Endothelial cell of umbilical vein (primary cell): ENCODE measurements around the gene LMCD1. TPM values are rescaled to one million over a fixed set of nuclear protein-coding genes. Genes with fewer than 3 reads are reported as not detected.

Source experiments
- BruUV-seq: library from RNA; stranded (reverse); fragments of 400-500 nt; replicated peaks from 2 replicates; lab custom pipeline; 2021; lab: Mats Ljungman, UMichigan
- CTCF ChIA-PET: fragments of 300-600, 350-600 bp; sonication (Branson Sonifier 250); formaldehyde crosslinking; loops from one replicate; lab custom pipeline; 2021; ENCODE audit warnings: antibody characterized with exemption, inconsistent platforms; lab: Charles Lee
- POLR2A ChIA-PET: fragments of 300-600, 350-600 bp; sonication (Branson Sonifier 250); formaldehyde crosslinking; loops from one replicate; lab custom pipeline; 2021; ENCODE audit warnings: antibody characterized with exemption, inconsistent platforms; lab: Charles Lee
- DNase-seq: peaks from one replicate; pipeline ENCODE4 v3.0.0-alpha.2; 2011; ENCODE audit warnings: low read depth, low spot score
- FAIRE-seq: peaks from 2 replicates; lab custom pipeline; 2011; peaks lifted over from hg19 to GRCh38; lab: Jason Lieb, UNC
- H2AFZ ChIP-seq: 2 replicates; pipeline ENCODE4 v1.6.0; 2012; ENCODE audit warnings: low read depth, low read length, control low read depth, inconsistent platforms
- H3K27ac ChIP-seq: 2 replicates; pipeline ENCODE4 v1.5.1; 2011; ENCODE audit warnings: low read depth, mild to moderate bottlenecking, control low read depth, low read length, moderate library complexity; ENCODE audit not compliant: insufficient read depth
- H3K27me3 ChIP-seq, 2 experiments: 2 replicates each; pipeline versions ENCODE4 v1.6.0 to v1.6.1; 2011; ENCODE audit warnings: low read length in 2 of 2, mixed read lengths in 1 of 2; ENCODE audit not compliant: control insufficient read depth in 2 of 2, insufficient read depth in 2 of 2
- H3K36me3 ChIP-seq, 2 experiments: 2 replicates in 1 of 2; 3 replicates in 1 of 2; pipeline ENCODE4 v1.5.1; 2011; ENCODE audit warnings: low read length in 2 of 2, mild to moderate bottlenecking in 1 of 2, moderate library complexity in 1 of 2; ENCODE audit not compliant: control insufficient read depth in 2 of 2, insufficient read depth in 2 of 2; ENCODE audit errors: extremely low read depth in 1 of 2
- H3K4me1 ChIP-seq: 3 replicates; pipeline ENCODE4 v1.5.1; 2011; ENCODE audit warnings: mild to moderate bottlenecking, low read length; ENCODE audit not compliant: control insufficient read depth, insufficient read depth; ENCODE audit errors: extremely low read depth
- H3K4me2 ChIP-seq: 2 replicates; pipeline ENCODE4 v1.6.1; 2011; ENCODE audit warnings: low read length, control low read depth, mixed read lengths; ENCODE audit not compliant: insufficient read depth
- H3K4me3 ChIP-seq, 3 experiments: fragments of 200-600 bp in 1 of 3; sonication (generic), shearing (Covaris generic) in 1 of 3; replicated peaks in 1 of 3; 2 replicates each; pipeline ENCODE4 v1.5.1; 2011 to 2016; ENCODE audit warnings: control low read depth in 3 of 3, low read length in 3 of 3, mild to moderate bottlenecking in 2 of 3, inconsistent platforms in 1 of 3, low read depth in 1 of 3, moderate library complexity in 1 of 3; ENCODE audit not compliant: insufficient read depth in 1 of 3
- H3K79me2 ChIP-seq: 2 replicates; pipeline ENCODE4 v1.6.0; 2012; ENCODE audit warnings: low read length, inconsistent platforms; ENCODE audit not compliant: control insufficient read depth, insufficient read depth
- H3K9ac ChIP-seq: replicated peaks from 2 replicates; pipeline ENCODE3; 2011; ENCODE audit warnings: low read length, control low read depth; ENCODE audit not compliant: insufficient read depth; ENCODE audit errors: extremely low read depth
- H3K9me1 ChIP-seq: replicated peaks from 3 replicates; pipeline ENCODE4 v1.6.0; 2011; ENCODE audit warnings: mild to moderate bottlenecking, low read length; ENCODE audit not compliant: control insufficient read depth, insufficient read depth; ENCODE audit errors: extremely low read depth
- H3K9me3 ChIP-seq: replicated peaks from 2 replicates; pipeline ENCODE4 v1.5.1; 2012; ENCODE audit warnings: low read length, inconsistent platforms; ENCODE audit not compliant: control insufficient read depth, insufficient read depth
- H4K20me1 ChIP-seq: replicated peaks from 2 replicates; pipeline ENCODE3; 2011; ENCODE audit warnings: mild to moderate bottlenecking, low read length; ENCODE audit not compliant: control insufficient read depth, insufficient read depth; ENCODE audit errors: extremely low read depth
- EZH2 ChIP-seq: IDR thresholded peaks from 2 replicates; pipeline ENCODE4 v1.6.1; 2012; ENCODE audit warnings: borderline replicate concordance, low read depth, mild to moderate bottlenecking, moderate library complexity, low read length, inconsistent platforms; ENCODE audit not compliant: severe bottlenecking
- FOS ChIP-seq: IDR thresholded peaks from 2 replicates; pipeline ENCODE4 v1.6.1; 2011; ENCODE audit warnings: mild to moderate bottlenecking, low read length, moderate library complexity, borderline replicate concordance; ENCODE audit not compliant: insufficient read depth
- GATA2 ChIP-seq: IDR thresholded peaks from 2 replicates; pipeline ENCODE4 v1.7.0; 2011; ENCODE audit warnings: low read depth, mild to moderate bottlenecking, moderate library complexity, mixed read lengths, low read length; ENCODE audit not compliant: insufficient read length, insufficient read depth
- JUN ChIP-seq: IDR thresholded peaks from 2 replicates; pipeline ENCODE4 v1.6.1; 2011; ENCODE audit warnings: borderline replicate concordance, low read depth; ENCODE audit not compliant: insufficient read length, insufficient read depth
- MYC ChIP-seq: IDR thresholded peaks from one replicate; pipeline ENCODE4 v1.6.1; 2011; ENCODE audit warnings: mild to moderate bottlenecking, low read depth, low read length
- POLR2A ChIP-seq: IDR thresholded peaks from 2 replicates; pipeline ENCODE4 v1.6.1; 2012; ENCODE audit warnings: low read depth, mild to moderate bottlenecking, control low read depth, low read length
- POLR2AphosphoS5 ChIP-seq: IDR thresholded peaks from 2 replicates; pipeline ENCODE4 v1.6.1; 2012; ENCODE audit warnings: low read depth, mild to moderate bottlenecking, control low read depth, low read length, moderate library complexity; ENCODE audit not compliant: insufficient read depth
- dilution Hi-C: fragments of 300-500 bp; cut with MboI; formaldehyde crosslinking; loops from one replicate; pipeline ENCODE4 v1.15.0; 2019; ENCODE audit warnings: low sequenced_read_pairs; ENCODE audit not compliant: extremely low pct_ligation_motif_present
- intact Hi-C: fragments of 100-400 bp; cut with micrococcal nuclease; formaldehyde crosslinking; loops from one replicate; pipeline ENCODE4 v1.10.0; 2022
- polyA plus RNA-seq, 4 experiments: library from polyadenylated mRNA; depleted of rRNA in 3 of 4; stranded (reverse) in 3 of 4; unstranded in 1 of 4; fragments of >200 nt; gene quantifications; 2 replicates each; pipeline versions ENCODE4 v1.2.1 to v1.2.3, GENCODE V29; 2011 to 2012; ENCODE audit warnings: missing spikeins in 1 of 4
- total RNA-seq: library from RNA; stranded (reverse); gene quantifications from 2 replicates; pipeline ENCODE4 v1.2.3, GENCODE V29; 2021
- TF ChIP-seq, protein P1 (sequence below), 2 donors: IDR thresholded peaks; 1 replicate in 1 of 2; 2 replicates in 1 of 2; pipeline ENCODE4 v1.5.1; 2011; ENCODE audit warnings: low read length in 2 of 2, mild to moderate bottlenecking in 2 of 2, moderate library complexity in 2 of 2, control low read depth in 1 of 2, inconsistent platforms in 1 of 2, low read depth in 1 of 2; ENCODE audit not compliant: insufficient read depth in 1 of 2; ENCODE audit errors: extremely low read depth in 1 of 2
- TF ChIP-seq, protein P2 (sequence below): IDR thresholded peaks from 2 replicates; pipeline ENCODE4 v1.6.1; 2011; ENCODE audit not compliant: insufficient read depth, insufficient read length

Gene LMCD1
- total and polyA plus RNA-seq, 2 donors (not counting 3 experiments of a cell fraction or from before 2014, with no cell fraction given): 7.6 to 14.5 TPM

DNA sequence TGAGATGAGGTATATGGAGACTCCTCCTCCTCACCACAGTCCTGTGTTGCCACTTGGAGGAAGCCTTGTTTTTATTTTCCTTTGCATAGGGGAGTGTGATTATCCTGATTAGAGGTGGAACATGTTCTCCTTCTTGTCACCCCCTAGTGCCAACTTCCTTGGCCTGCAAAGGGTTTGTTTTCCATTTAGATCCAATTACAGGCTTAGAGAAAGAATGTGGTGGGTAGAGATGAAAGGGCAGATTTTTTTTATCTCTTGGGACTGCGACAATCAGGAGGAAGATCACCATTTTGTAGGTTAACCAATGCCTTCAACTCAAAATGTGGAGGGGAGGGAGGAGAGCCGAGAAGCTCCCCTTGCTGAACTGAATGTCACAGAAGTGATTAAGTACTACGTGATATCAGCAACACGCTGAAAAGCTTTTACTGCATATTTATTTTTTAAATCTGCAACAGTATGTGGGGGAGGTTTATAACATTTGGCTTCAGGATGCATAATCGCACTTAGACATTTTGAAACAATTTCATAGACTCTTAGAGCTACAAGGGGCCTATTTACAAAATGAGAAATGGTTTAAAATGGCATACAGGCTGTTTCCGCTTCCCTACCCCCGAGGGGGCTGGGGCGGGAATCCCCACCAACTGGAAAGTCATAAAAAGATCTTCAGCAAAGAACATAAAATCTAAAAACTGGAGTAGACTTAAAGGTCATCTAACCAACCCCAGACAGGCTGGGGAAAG is 2.4 kb downstream of the LMCD1 start:
- Histone ChIP-seq H3K27me3 (no peaks in the 10 kb centered on the region), H4K20me1 (no peaks in the 10 kb centered on the region), H3K9ac (no peak overlapping the region), H3K9me1 (no peaks in the 10 kb centered on the region), H2AFZ (no peak overlapping the region), H3K4me2 (no peak overlapping the region), H3K4me1 (peaks cover 58% of the 10 kb centered on the region), H3K27ac (no peak overlapping the region), H3K4me3 (no peak overlapping the region), H3K36me3 (no peaks in the 10 kb centered on the region), H3K79me2 (no peaks in the 10 kb centered on the region), H3K9me3 (no peaks in the 10 kb centered on the region)
- no peak for TF ChIP-seq JUN
- TF ChIP-seq GATA2: no peak
- no peak for TF ChIP-seq EZH2
- TF ChIP-seq, protein P1, sequence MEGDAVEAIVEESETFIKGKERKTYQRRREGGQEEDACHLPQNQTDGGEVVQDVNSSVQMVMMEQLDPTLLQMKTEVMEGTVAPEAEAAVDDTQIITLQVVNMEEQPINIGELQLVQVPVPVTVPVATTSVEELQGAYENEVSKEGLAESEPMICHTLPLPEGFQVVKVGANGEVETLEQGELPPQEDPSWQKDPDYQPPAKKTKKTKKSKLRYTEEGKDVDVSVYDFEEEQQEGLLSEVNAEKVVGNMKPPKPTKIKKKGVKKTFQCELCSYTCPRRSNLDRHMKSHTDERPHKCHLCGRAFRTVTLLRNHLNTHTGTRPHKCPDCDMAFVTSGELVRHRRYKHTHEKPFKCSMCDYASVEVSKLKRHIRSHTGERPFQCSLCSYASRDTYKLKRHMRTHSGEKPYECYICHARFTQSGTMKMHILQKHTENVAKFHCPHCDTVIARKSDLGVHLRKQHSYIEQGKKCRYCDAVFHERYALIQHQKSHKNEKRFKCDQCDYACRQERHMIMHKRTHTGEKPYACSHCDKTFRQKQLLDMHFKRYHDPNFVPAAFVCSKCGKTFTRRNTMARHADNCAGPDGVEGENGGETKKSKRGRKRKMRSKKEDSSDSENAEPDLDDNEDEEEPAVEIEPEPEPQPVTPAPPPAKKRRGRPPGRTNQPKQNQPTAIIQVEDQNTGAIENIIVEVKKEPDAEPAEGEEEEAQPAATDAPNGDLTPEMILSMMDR (IDR thresholded peaks at IDR 0.05; ENCODE audit: extremely low read depth in 1 of 2, insufficient read depth in 1 of 2, low read depth in 1 of 2, low read length in 2 of 2): no peak
- TF ChIP-seq MYC: no peak
- TF ChIP-seq, protein P2, sequence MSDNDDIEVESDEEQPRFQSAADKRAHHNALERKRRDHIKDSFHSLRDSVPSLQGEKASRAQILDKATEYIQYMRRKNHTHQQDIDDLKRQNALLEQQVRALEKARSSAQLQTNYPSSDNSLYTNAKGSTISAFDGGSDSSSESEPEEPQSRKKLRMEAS: no peak
- TF ChIP-seq FOS: no peak
- TF ChIP-seq POLR2AphosphoS5: no peak
- TF ChIP-seq POLR2A: no peak
- dilution Hi-C loops: no loop called here
- POLR2A ChIA-PET: no interaction called here
- BruUV-seq: no TSS peak
- no peak for FAIRE-seq
- no peak for DNase-seq
- CTCF ChIA-PET: interaction anchor here (0.7 to 9.5 kb wide), 2 partner anchors 9 to 60 kb away, joined by 3 to 114 read pairs; no protein-coding TSS in a partner anchor
- intact Hi-C loops: loop anchor here (5.0 to 10.0 kb wide), 2 partner anchors 118 to 629 kb away; no protein-coding TSS in a partner anchor
